ENCODE data around the gene TRPM8.

- no peak for TF ChIP-seq GATA2 (IDR thresholded peaks at IDR 0.05; ENCODE audit: low read depth, low read length)
- TF ChIP-seq GATA3 (IDR thresholded peaks at IDR 0.05; ENCODE audit: low read depth, low read length), result no peak
Measured at GRCh38 chr2:233915128-233915527, 2.0 kb upstream of the TRPM8 start.
